Posterior vena cava (tissue), 2 donors: ENCODE measurements around the gene TAOK2. TPM values are rescaled to one million over a fixed set of nuclear protein-coding genes. Genes with fewer than 3 reads are reported as not detected.
"Not testable (repeated sequence)": the region's sequence is repeated elsewhere in the genome, so short reads cannot be mapped to it uniquely, and the experiment has no call there.

Source experiments
- DNase-seq: peaks from one replicate; pipeline ENCODE4 v3.0.0-alpha.2; 2020; ENCODE audit warnings: low spot score
- intact Hi-C, 2 donors: fragments of 100-400 bp; cut with DNase I; formaldehyde crosslinking; loops; one replicate each; pipeline versions ENCODE4 v1.14.1 to v1.14.2; 2022 to 2023
- total RNA-seq, 2 donors: library from RNA; stranded (reverse); fragmentation: NEBNext Ultra II Directional; extraction: Animal tissue kit (Norgen Biotek cat#: 25700); gene quantifications; one replicate each; pipeline ENCODE4 v1.2.1, GENCODE V29; 2021
- donor health status: DM: yes; HTN: yes; CAD: no.
- donor health status: DM: yes; HTN: yes; CAD: no.

Gene TAOK2
- total RNA-seq, 2 donors from 2014 or later = 35.0 to 35.7 TPM

GRCh38 chr16:30030841-30031413, 57.3 kb downstream of the TAOK2 start, which contains the start of gene TLCD3B:
Gene TLCD3B (minus strand): TSS chr16:30031271. CDS start chr16:30030527, 744 bp downstream.
- no peak for DNase-seq
- intact Hi-C loops = no loop called here

- intact Hi-C loops = no loop called here
- DNase-seq = no peak
These were observed 57.8 kb downstream of the TAOK2 start for GRCh38 chr16:30031477-30031918.

- intact Hi-C loops = no loop called here
- no peak for DNase-seq
These were observed 58.6 kb downstream of the TAOK2 start for GRCh38 chr16:30032083-30032819.

- intact Hi-C loops = no loop called here
- no peak for DNase-seq
These were observed 59.6 kb downstream of the TAOK2 start for GRCh38 chr16:30033270-30033669.

GRCh38 chr16:30040221-30040620, 66.6 kb downstream of the TAOK2 start:
- intact Hi-C loops = no loop called here

DNA sequence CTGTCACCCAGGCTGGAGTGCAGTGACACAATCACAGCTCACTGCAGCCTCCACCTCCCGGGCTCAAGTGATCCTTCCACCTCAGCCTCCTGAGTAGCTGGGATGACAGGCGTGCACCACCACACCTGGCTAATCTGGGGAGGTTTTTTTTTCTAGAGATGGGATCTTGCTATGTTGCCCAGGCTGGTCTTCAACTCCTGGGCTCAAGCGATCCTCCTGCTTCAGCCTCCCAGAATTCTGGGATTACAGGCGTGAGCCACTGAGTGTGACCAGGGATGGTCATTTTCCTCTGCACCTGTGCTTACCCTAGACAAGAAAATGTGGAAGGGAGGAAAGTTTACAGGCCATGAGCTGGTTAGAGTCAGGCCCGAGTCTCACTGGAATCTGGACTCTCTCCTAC, 67.0 kb downstream of the TAOK2 start:
- intact Hi-C loops, DNase-seq: not testable (repeated sequence)

More at GRCh38 chr16:30040221-30040620, 66.6 kb downstream of the TAOK2 start:
- DNase-seq = no peak

DNA sequence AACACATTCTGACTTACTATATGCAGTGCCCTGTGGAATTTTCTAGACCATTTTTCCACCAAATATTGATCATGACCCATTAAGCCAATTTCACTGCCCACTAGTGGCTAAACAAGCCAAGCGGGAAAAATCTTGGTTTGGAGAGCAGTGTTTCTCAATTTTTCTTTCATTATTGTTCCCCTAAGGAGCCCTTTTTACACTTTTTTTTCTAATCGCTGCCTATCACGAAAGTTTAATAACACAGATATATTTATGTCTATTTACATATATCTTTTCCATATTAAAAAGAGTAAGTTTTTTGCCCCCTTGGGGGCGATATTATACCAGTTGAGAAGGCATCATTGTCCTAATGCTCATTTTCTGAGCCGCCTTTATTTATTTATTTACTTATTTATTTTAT, 68.2 kb downstream of the TAOK2 start:
- intact Hi-C loops = no loop called here

More for the DNA sequence above, 68.2 kb downstream of the TAOK2 start:
- DNase-seq = no peak

Other genes with a start within 250 kb of the TAOK2 start
- gene C16orf54, start 227.9 kb upstream of the TAOK2 start, total RNA-seq = 1 to 10 TPM; 1.1 to 2.5 TPM
- not detected for gene ZG16, start 195.6 kb upstream of the TAOK2 start, total RNA-seq
- 10 to 100 TPM in 1 of 2 donors, 1 to 10 TPM in 1; 5.9 to 10.4 TPM for gene KIF22, start 183.1 kb upstream of the TAOK2 start, total RNA-seq
- 100 to 1,000 TPM; 124 to 148 TPM for gene MAZ, start 167.3 kb upstream of the TAOK2 start, total RNA-seq
- 1 to 10 TPM; 5.0 to 5.4 TPM for gene PRRT2, start 161.7 kb upstream of the TAOK2 start, total RNA-seq
- 10 to 100 TPM; 10.5 to 12.7 TPM for gene PAGR1, start 157.7 kb upstream of the TAOK2 start, total RNA-seq
- gene MVP, start 153.4 kb upstream of the TAOK2 start, total RNA-seq = 100 to 1,000 TPM; 146 to 154 TPM
- 10 to 100 TPM; 54.6 to 75.6 TPM for gene CDIPT, start 110.6 kb upstream of the TAOK2 start, total RNA-seq
- gene SEZ6L2, start 74.3 kb upstream of the TAOK2 start, total RNA-seq = 1 to 10 TPM in 1 of 2 donors, under 1 TPM in 1; 0.86 to 1.2 TPM
- gene ASPHD1, start 73.4 kb upstream of the TAOK2 start, total RNA-seq = under 1 TPM; 0.33 to 0.51 TPM
- 10 to 100 TPM; 13.1 to 16.1 TPM for gene KCTD13, start 47.6 kb upstream of the TAOK2 start, total RNA-seq
- gene TMEM219, start 11.8 kb upstream of the TAOK2 start, total RNA-seq = 10 to 100 TPM; 58.4 to 80.9 TPM
- gene HIRIP3, start 21.7 kb downstream of the TAOK2 start, total RNA-seq = 10 to 100 TPM; 12.1 to 14.2 TPM
- 10 to 100 TPM; 42.2 to 46.0 TPM for gene INO80E, start 22.4 kb downstream of the TAOK2 start, total RNA-seq
- under 1 TPM; 0.28 to 0.33 TPM for gene DOC2A, start 37.2 kb downstream of the TAOK2 start, total RNA-seq
- gene C16orf92, start 49.3 kb downstream of the TAOK2 start, total RNA-seq = not detected
- gene TLCD3B, start 57.4 kb downstream of the TAOK2 start, total RNA-seq = not detected
- 100 to 1,000 TPM; 937 to 987 TPM for gene ALDOA, start 91.9 kb downstream of the TAOK2 start, total RNA-seq
- gene PPP4C, start 102.1 kb downstream of the TAOK2 start, total RNA-seq = 10 to 100 TPM; 40.0 to 46.9 TPM
- under 1 TPM; 0.46 to 0.57 TPM for gene TBX6, start 118.1 kb downstream of the TAOK2 start, total RNA-seq
- gene YPEL3, start 122.3 kb downstream of the TAOK2 start, total RNA-seq = 10 to 100 TPM; 26.1 to 31.4 TPM
- gene GDPD3, start 139.7 kb downstream of the TAOK2 start, total RNA-seq = 1 to 10 TPM; 3.7 to 4.0 TPM
- 10 to 100 TPM; 77.9 to 84.2 TPM for gene MAPK3, start 149.4 kb downstream of the TAOK2 start, total RNA-seq
- 10 to 100 TPM; 38.1 to 49.8 TPM for gene CORO1A, start 209.7 kb downstream of the TAOK2 start, total RNA-seq
- gene BOLA2B, start 219.8 kb downstream of the TAOK2 start, total RNA-seq = 10 to 100 TPM; 58.8 to 60.0 TPM
- gene SLX1A, start 220.0 kb downstream of the TAOK2 start, total RNA-seq = 10 to 100 TPM; 19.8 to 21.5 TPM
- 10 to 100 TPM; 10.0 to 12.9 TPM for gene SULT1A3, start 225.4 kb downstream of the TAOK2 start, total RNA-seq